Activated T-helper 2 cell treated with anti-CD3 and anti-CD28 coated beads, Interferon-gamma antibody, Interleukin-2, Interleukin-4, amounts not matched to agents 10 μg/mL and 5 μg/mL and 100 μg/mL, durations not matched to agents 14 hours and 24 hours and 36 hours (primary cell): ENCODE results near the gene VAT1L. TPM values are rescaled to one million over a fixed set of nuclear protein-coding genes. Genes with fewer than 3 reads are reported as not detected.

Experiments used
- DNase-seq: peaks from one replicate; pipeline ENCODE4 v3.0.0; 2021; ENCODE audit warnings: low spot score
- H3K27ac Mint-ChIP-seq: one replicate; pipeline ENCODE4 v1.8.0; 2021; ENCODE audit warnings: mixed read lengths
- H3K27me3 Mint-ChIP-seq: one replicate; pipeline ENCODE4 v1.8.0; 2021; ENCODE audit warnings: low read depth, mixed read lengths
- H3K36me3 Mint-ChIP-seq: one replicate; pipeline ENCODE4 v1.8.0; 2021; ENCODE audit warnings: low read depth, mixed read lengths
- H3K4me1 Mint-ChIP-seq: one replicate; pipeline ENCODE4 v1.8.0; 2021; ENCODE audit warnings: low read depth, mixed read lengths
- H3K4me3 Mint-ChIP-seq: one replicate; pipeline ENCODE4 v1.8.0; 2021; ENCODE audit warnings: low read depth, mild to moderate bottlenecking, moderate library complexity, mixed read lengths
- H3K9me3 Mint-ChIP-seq: one replicate; pipeline ENCODE4 v1.8.0; 2021; ENCODE audit warnings: mixed read lengths
- intact Hi-C: fragments of 100-400 bp; cut with micrococcal nuclease; formaldehyde crosslinking; loops from one replicate; pipeline ENCODE4 v1.15.1; 2023
- total RNA-seq: library from RNA; stranded (reverse); gene quantifications from 2 replicates; pipeline ENCODE4 v1.2.3, GENCODE V29; 2022

VAT1L gene, protein sequence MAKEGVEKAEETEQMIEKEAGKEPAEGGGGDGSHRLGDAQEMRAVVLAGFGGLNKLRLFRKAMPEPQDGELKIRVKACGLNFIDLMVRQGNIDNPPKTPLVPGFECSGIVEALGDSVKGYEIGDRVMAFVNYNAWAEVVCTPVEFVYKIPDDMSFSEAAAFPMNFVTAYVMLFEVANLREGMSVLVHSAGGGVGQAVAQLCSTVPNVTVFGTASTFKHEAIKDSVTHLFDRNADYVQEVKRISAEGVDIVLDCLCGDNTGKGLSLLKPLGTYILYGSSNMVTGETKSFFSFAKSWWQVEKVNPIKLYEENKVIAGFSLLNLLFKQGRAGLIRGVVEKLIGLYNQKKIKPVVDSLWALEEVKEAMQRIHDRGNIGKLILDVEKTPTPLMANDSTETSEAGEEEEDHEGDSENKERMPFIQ
- not detected in 2 replicates for total RNA-seq

DNA sequence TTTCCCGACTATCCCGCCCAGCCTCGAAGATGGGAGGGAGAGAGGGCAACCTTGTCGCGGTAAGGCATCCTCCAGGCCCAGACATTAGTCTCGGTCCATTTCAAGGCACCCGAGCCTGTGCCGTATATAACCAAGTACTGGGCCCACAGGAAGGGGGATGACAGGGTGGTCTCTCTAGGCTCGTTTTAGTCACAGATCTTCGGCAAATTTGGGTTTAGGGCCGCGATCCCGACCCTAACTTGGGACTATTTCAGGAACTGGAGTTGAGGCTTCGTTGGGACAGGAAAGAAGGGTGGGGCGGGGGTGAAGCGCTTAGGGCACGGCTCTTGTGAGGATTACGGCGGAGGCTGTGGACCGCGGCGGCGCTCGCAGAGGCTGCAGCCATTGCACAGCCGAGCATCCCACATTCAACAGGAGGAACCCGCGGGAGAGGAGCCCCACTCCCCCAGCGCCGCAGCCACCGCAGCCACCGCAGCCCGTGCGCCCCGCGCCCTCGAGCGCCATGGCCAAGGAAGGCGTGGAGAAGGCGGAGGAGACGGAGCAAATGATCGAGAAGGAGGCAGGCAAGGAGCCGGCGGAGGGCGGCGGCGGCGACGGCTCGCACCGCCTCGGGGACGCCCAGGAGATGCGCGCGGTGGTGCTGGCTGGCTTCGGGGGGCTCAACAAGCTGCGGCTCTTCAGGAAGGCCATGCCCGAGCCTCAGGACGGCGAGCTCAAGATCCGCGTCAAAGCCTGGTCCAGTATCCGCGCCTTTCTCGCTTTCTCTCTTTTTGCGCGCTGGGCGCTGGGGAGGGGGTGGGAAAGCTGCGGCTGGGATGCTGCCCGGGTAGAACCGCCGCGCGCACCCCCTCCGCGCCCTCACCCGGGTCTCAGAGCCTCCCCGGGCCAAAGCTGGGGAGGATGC is at the start of gene VAT1L:
Gene VAT1L (plus strand): TSS at position 384 of the 904 bp plus-strand sequence. CDS start 119 bp downstream, at position 503.
- Mint-ChIP-seq H3K4me3 (peak within 1 kb of the TSS; percentile 68), H3K36me3 (no peaks in the 10 kb centered on the region), H3K4me1 (no peaks in the 10 kb centered on the region), H3K9me3 (no peaks in the 10 kb centered on the region), H3K27me3 (peaks cover 56% of the 10 kb centered on the region), H3K27ac (no peak within 1 kb of the TSS)
- no peak for DNase-seq
- intact Hi-C loops, result loop anchor here (5.0 to 10.0 kb wide), 2 partner anchors 106 to 186 kb away; no protein-coding TSS in a partner anchor

DNA sequence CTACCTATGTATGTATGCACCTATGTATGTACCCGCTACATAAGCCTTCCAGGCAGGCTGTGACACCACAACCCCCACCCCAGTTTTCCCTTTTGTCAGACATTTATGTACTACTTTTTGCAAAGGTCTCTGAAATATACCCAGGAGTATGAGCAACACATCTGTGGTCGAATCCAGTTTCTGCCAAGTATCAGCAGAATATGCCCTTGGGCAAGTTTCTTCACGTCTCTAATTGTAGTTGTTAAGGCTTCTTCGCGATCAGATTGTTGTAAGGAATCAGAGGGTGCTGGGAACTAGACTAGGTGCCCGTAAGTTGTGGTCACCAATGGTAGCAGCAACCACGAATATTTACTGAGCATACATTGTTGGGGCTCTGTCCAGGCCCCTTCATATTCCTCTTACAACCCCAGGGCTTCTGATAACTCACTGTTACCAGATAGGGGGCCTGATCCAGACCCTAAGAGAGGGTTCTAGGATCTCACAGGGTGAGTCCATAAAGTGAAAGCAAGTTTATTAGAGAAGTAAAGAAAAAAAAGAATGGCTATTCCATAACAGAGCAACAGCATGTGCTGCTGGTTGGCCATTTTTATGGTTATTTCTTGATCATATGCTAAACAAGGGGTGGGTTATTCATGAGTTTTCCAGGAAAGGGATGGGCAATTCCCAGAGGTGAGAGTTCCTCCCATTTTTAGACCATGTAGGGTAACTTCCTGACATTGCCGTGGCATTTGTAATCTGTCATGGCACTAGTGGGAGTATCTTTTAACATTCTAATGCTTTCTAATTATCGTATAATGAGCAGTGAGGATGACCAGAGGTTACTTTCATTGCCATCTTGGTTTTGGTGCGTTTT is 49.4 kb upstream of the VAT1L start:
- H3K27me3 Mint-ChIP-seq, result no peaks in the 10 kb centered on the region
- H3K9me3 Mint-ChIP-seq, result peaks cover 8% of the 10 kb centered on the region
- no peaks in the 10 kb centered on the region for H3K36me3 Mint-ChIP-seq
- H3K27ac Mint-ChIP-seq, result no peak overlapping the region
- no peak overlapping the region for H3K4me3 Mint-ChIP-seq
- DNase-seq, result no peak
- peaks cover 4% of the 10 kb centered on the region for H3K4me1 Mint-ChIP-seq
- intact Hi-C loops, result no loop called here

DNA sequence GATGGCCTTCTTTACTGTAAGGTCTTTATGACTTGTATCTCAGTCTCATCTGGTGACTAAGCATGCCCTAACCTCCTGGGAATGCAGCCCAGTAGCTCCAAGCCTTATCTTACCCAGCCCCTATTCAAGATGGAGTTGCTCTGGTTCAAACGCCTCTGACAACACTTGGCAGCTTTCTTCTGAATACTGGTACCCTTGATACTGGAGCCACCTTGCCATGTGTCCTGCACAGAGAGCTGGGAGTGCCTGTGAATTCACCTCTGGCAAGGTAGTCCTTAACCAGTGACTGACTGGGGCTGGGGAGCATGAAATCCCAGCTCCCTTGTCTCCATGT is 48.8 kb upstream of the VAT1L start:
- intact Hi-C loops, result no loop called here
- Mint-ChIP-seq H3K4me3 (no peak overlapping the region), H3K36me3 (no peaks in the 10 kb centered on the region), H3K27ac (no peak overlapping the region), H3K4me1 (peaks cover 4% of the 10 kb centered on the region), H3K9me3 (peaks cover 6% of the 10 kb centered on the region), H3K27me3 (no peaks in the 10 kb centered on the region)
- DNase-seq, result no peak

- no peaks in the 10 kb centered on the region for H3K36me3 Mint-ChIP-seq
- no peaks in the 10 kb centered on the region for H3K9me3 Mint-ChIP-seq
- intact Hi-C loops, result no loop called here
- H3K27ac Mint-ChIP-seq, result no peak overlapping the region
- no peaks in the 10 kb centered on the region for H3K27me3 Mint-ChIP-seq
- H3K4me1 Mint-ChIP-seq, result no peaks in the 10 kb centered on the region
- no peak overlapping the region for H3K4me3 Mint-ChIP-seq
- DNase-seq, result no peak
These were observed 44.2 kb upstream of the VAT1L start for GRCh38 chr16:77744141-77744540.

- Mint-ChIP-seq H3K9me3 (no peaks in the 10 kb centered on the region), H3K27me3 (peaks cover 4% of the 10 kb centered on the region), H3K4me1 (no peaks in the 10 kb centered on the region), H3K4me3 (no peak overlapping the region), H3K36me3 (no peaks in the 10 kb centered on the region), H3K27ac (no peak overlapping the region)
- DNase-seq, result no peak
- intact Hi-C loops, result no loop called here
These were observed 42.4 kb upstream of the VAT1L start for GRCh38 chr16:77745972-77746371.

GRCh38 chr16:77748421-77749005 is 39.9 kb upstream of the VAT1L start:
- no peaks in the 10 kb centered on the region for H3K36me3 Mint-ChIP-seq
- no peaks in the 10 kb centered on the region for H3K9me3 Mint-ChIP-seq
- peaks cover 4% of the 10 kb centered on the region for H3K27me3 Mint-ChIP-seq
- intact Hi-C loops, result no loop called here
- no peak overlapping the region for H3K27ac Mint-ChIP-seq
- no peak overlapping the region for H3K4me3 Mint-ChIP-seq
- H3K4me1 Mint-ChIP-seq, result no peaks in the 10 kb centered on the region
- DNase-seq, result no peak

GRCh38 chr16:77749415-77749814 is 38.9 kb upstream of the VAT1L start:
- Mint-ChIP-seq H3K36me3 (no peaks in the 10 kb centered on the region), H3K4me1 (no peaks in the 10 kb centered on the region), H3K27me3 (peaks cover 6% of the 10 kb centered on the region), H3K27ac (no peak overlapping the region), H3K9me3 (no peaks in the 10 kb centered on the region), H3K4me3 (no peak overlapping the region)
- DNase-seq, result no peak
- intact Hi-C loops, result no loop called here

- Mint-ChIP-seq H3K27me3 (peaks cover 4% of the 10 kb centered on the region), H3K27ac (no peak overlapping the region)
- intact Hi-C loops, result no loop called here
These were observed 30.3 kb upstream of the VAT1L start for GRCh38 chr16:77758046-77758445.

DNA sequence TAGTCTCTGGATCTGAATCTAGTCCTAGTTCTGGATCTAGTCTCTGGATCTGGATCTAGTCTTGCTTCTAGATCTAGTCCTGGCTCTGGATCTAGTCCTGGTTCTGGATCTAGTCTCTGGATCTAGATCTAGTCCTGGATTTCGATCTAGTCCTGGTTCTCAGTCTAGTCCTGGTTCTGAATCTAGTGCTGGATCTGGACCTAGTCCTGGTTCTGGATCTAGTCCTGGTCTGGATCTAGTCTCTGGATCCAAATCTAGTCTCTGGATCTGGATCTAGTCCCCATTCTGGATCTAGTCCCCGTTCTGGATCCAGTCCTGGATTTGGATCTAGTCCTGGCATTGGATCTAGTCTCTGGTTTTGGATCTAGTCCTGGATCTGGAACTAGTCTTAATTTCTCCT is 29.9 kb upstream of the VAT1L start:
- no peak overlapping the region for H3K4me3 Mint-ChIP-seq
- no peak for DNase-seq
- no peak overlapping the region for H3K27ac Mint-ChIP-seq
- no peaks in the 10 kb centered on the region for H3K36me3 Mint-ChIP-seq
- intact Hi-C loops, result no loop called here
- no peaks in the 10 kb centered on the region for H3K4me1 Mint-ChIP-seq
- H3K9me3 Mint-ChIP-seq, result no peaks in the 10 kb centered on the region
- H3K27me3 Mint-ChIP-seq, result peaks cover 4% of the 10 kb centered on the region

More at GRCh38 chr16:77758046-77758445, 30.3 kb upstream of the VAT1L start:
- no peak for DNase-seq
- Mint-ChIP-seq H3K4me3 (no peak overlapping the region), H3K9me3 (no peaks in the 10 kb centered on the region), H3K36me3 (no peaks in the 10 kb centered on the region), H3K4me1 (no peaks in the 10 kb centered on the region)

- Mint-ChIP-seq H3K9me3 (no peaks in the 10 kb centered on the region), H3K4me3 (no peak overlapping the region), H3K4me1 (no peaks in the 10 kb centered on the region), H3K36me3 (no peaks in the 10 kb centered on the region), H3K27me3 (peaks cover 2% of the 10 kb centered on the region), H3K27ac (no peak overlapping the region)
- DNase-seq, result no peak
- intact Hi-C loops, result no loop called here
These were observed 29.2 kb upstream of the VAT1L start for GRCh38 chr16:77759201-77759600.

DNA sequence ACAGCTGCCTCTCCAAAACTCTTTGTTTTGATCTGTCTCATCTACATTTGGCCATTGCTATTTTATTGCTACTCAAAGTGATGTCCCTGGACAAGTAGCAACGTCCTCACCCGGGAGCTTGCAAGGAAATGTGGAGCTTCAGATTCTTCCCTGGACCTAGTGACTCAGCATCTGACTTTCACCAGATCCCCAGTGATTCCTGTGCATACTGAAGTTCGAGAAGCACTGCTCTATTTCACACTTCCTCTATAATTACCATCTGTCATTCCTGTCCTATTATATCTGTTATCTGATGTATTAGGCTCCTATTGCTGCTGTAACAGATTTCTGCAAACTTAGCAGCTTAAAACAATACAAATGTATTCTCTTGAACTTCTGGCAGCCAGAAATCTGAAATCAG is 28.5 kb upstream of the VAT1L start:
- Mint-ChIP-seq H3K9me3 (no peaks in the 10 kb centered on the region), H3K4me1 (no peaks in the 10 kb centered on the region), H3K27ac (no peak overlapping the region), H3K4me3 (no peak overlapping the region), H3K36me3 (no peaks in the 10 kb centered on the region), H3K27me3 (peaks cover 2% of the 10 kb centered on the region)
- intact Hi-C loops, result no loop called here
- DNase-seq, result no peak

- DNase-seq, result no peak
- Mint-ChIP-seq H3K9me3 (no peaks in the 10 kb centered on the region), H3K4me3 (no peak overlapping the region), H3K27me3 (peaks cover 3% of the 10 kb centered on the region), H3K4me1 (no peaks in the 10 kb centered on the region), H3K36me3 (no peaks in the 10 kb centered on the region), H3K27ac (no peak overlapping the region)
- intact Hi-C loops, result no loop called here
These were observed 27.6 kb upstream of the VAT1L start for GRCh38 chr16:77760800-77761199.
